Measurements from ENCODE around the gene YY1.

GRCh38 chr14:100211893-100212292, 27.1 kb upstream of the YY1 start:
- no peak for TF ChIP-seq CTCF (tag by site-specific recombination; IDR thresholded peaks at IDR 0.05)
- no peak for TF ChIP-seq ZNF76 (tag by site-specific recombination; IDR thresholded peaks at IDR 0.05; ENCODE audit: borderline replicate concordance, low read depth)
- no peak for TF ChIP-seq ZNF670 (tag by site-specific recombination; IDR thresholded peaks at IDR 0.05; ENCODE audit: low read depth)
- no peak for TF ChIP-seq ZNF302 (tag by site-specific recombination; IDR thresholded peaks at IDR 0.05; ENCODE audit: low read depth)
- no peak for TF ChIP-seq ZNF280D (tag by site-specific recombination; IDR thresholded peaks at IDR 0.05)
- TF ChIP-seq ZBTB26 (tag by site-specific recombination; optimal IDR thresholded peaks at IDR 0.05), result no peak
- TF ChIP-seq ZNF626 (tag by site-specific recombination; IDR thresholded peaks at IDR 0.05), result no peak
- no peak for TF ChIP-seq EGR2 (tag by site-specific recombination; IDR thresholded peaks at IDR 0.05; ENCODE audit: low read depth)
- no peak for TF ChIP-seq PBX3 (CRISPR knock-in tag; IDR thresholded peaks at IDR 0.05)
- TF ChIP-seq ZNF121 (tag by site-specific recombination; IDR thresholded peaks at IDR 0.05), result no peak
- no peak for TF ChIP-seq SALL2 (tag by site-specific recombination; IDR thresholded peaks at IDR 0.05; ENCODE audit: borderline replicate concordance)

All from HEK293 (cell line).